Brain microvascular endothelial cell (primary cell): Measurements from ENCODE around the gene COL9A3.

Experiments
- DNase-seq: peaks from one replicate; pipeline ENCODE4 v3.0.0-alpha.2; 2020
- H3K27ac ChIP-seq: fragments of 250-450 bp; sonication (Bioruptor Pico); 2 replicates; pipeline ENCODE4 v1.5.1; 2020; ENCODE audit warnings: mild to moderate bottlenecking, moderate library complexity
- H3K27me3 ChIP-seq: fragments of 250-450 bp; sonication (Bioruptor Pico); replicated peaks from 2 replicates; pipeline ENCODE4 v1.5.1; 2020; ENCODE audit warnings: mild to moderate bottlenecking
- H3K36me3 ChIP-seq: fragments of 250-450 bp; sonication (Bioruptor Pico); replicated peaks from 2 replicates; pipeline ENCODE4 v1.5.1; 2020; ENCODE audit warnings: mild to moderate bottlenecking
- H3K4me3 ChIP-seq: 2 replicates; pipeline ENCODE4 v1.5.1; 2011; ENCODE audit warnings: low read depth, mild to moderate bottlenecking, control low read depth, low read length, moderate library complexity
- CTCF ChIP-seq: IDR thresholded peaks from 2 replicates; pipeline ENCODE4 v1.5.1; 2011; ENCODE audit warnings: low read depth, mild to moderate bottlenecking, moderate library complexity, low read length, control low read depth, inconsistent platforms; ENCODE audit errors: missing control alignments
- in situ Hi-C: cut with HindIII; loops from 2 replicates; pipeline ENCODE4 v1.10.0; 2017; ENCODE audit warnings: low sequenced_read_pairs, low pct_ligation_motif_present

The COL9A3 gene

GRCh38 chr20:62817975-62818591, 1.2 kb downstream of the COL9A3 start:
- in situ Hi-C loops: no loop called here
- no peak for TF ChIP-seq CTCF
- no peak for DNase-seq
- H3K4me3 ChIP-seq: no peak overlapping the region
- H3K27ac ChIP-seq: no peak overlapping the region
- H3K27me3 ChIP-seq: peaks cover 20% of the 10 kb centered on the region
- H3K36me3 ChIP-seq: no peaks in the 10 kb centered on the region

DNA sequence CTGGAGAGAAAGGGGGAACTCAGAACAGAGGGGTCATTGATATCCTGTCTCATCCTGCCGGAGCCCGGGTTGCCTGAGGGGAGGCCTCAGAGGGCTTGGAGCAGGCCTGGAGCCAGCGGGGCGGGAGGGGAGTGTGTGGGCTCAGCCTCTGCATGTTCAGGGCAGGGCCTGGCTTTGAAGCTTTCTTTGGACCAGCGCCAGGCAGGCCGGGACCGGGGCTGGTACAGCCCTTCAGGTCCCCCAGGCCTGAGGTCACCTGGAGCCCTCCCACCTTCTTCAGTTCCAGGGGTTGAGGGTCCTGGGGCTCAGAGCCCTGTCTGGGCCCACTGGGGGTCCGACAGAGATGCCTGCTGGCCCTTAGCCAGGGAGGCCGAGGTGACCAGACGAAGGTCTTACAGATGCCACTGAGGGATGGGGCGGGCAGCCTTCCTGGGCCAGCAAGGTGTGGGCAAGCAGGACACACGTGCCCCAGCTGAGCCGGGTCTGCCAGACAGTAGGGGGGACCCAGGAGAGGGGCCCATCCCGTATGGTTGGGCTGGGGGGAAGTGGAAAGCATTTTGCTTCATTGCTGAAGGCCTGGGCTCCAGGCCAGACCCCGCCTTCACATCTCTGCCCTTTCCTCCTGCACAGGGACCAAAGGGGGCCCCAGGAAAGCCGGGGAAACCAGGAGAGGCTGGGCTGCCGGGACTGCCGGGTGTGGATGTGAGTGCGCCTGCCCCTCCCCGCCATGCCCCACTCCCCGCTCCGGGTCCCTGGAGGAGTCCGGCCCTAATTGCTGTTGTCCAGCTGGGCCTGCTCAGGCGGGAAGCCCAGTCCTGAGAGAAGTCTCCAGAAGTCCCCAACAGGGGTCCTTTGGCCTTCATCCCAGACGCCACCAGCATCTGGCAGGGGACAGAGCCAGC, 2.0 kb downstream of the COL9A3 start:
- peaks cover 20% of the 10 kb centered on the region for H3K27me3 ChIP-seq
- H3K36me3 ChIP-seq: no peaks in the 10 kb centered on the region
- no peak for DNase-seq
- H3K27ac ChIP-seq: no peak overlapping the region
- in situ Hi-C loops: no loop called here
- TF ChIP-seq CTCF: no peak
- no peak overlapping the region for H3K4me3 ChIP-seq

GRCh38 chr20:62819494-62820174, 2.8 kb downstream of the COL9A3 start:
- H3K27ac ChIP-seq: no peak overlapping the region
- peaks cover 20% of the 10 kb centered on the region for H3K27me3 ChIP-seq
- no peak overlapping the region for H3K4me3 ChIP-seq
- no peak for TF ChIP-seq CTCF
- DNase-seq: no peak
- H3K36me3 ChIP-seq: no peaks in the 10 kb centered on the region
- in situ Hi-C loops: no loop called here

GRCh38 chr20:62820208-62820961, 3.5 kb downstream of the COL9A3 start:
- H3K27me3 ChIP-seq: peaks cover 20% of the 10 kb centered on the region
- in situ Hi-C loops: no loop called here
- TF ChIP-seq CTCF: no peak
- no peak overlapping the region for H3K4me3 ChIP-seq
- no peaks in the 10 kb centered on the region for H3K36me3 ChIP-seq
- H3K27ac ChIP-seq: no peak overlapping the region
- DNase-seq: no peak

DNA sequence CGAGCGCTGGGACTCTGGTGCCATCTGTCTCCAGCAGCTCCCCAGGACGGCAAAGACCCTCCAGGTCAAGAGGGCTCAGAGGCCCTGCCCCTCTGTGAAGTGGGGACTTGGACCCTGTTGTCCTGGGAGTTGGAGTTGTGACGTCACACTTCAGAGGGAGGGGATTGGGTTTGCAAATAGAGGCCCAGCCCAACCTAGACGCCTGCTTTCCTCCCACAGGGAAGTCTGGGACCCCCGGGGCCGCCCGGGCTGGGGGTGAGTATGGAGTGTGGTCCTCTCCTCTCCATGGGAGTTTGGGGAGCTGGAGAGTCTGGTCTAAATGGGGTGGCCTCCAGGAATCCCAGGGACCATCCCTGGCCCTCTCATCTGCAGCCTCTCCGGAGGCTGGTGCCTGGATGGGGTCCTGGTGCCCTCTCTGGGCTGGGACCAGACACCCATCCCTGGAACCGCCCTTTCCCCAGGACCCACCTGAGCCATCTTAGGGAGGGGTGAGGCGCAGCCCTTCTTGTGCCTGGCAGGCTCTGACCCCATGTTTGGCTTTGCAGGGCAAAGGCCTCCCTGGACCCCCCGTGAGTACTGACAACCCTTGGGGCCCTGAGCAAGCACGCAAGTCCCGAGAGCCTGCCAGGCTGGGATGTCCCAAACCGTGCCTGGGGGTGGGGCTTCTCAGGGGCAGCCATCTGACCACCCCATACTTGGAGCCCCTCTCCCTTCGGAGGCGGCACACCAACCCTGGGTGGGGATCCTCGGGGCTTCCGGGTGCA, 4.3 kb downstream of the COL9A3 start:
- in situ Hi-C loops: no loop called here
- peaks cover 14% of the 10 kb centered on the region for H3K27me3 ChIP-seq
- no peak for TF ChIP-seq CTCF
- no peak for DNase-seq
- H3K27ac ChIP-seq: no peak overlapping the region
- no peaks in the 10 kb centered on the region for H3K36me3 ChIP-seq
- no peak overlapping the region for H3K4me3 ChIP-seq
